Effector CD8-positive, alpha-beta T cell (primary cell): Measurements from ENCODE around the gene TAF11L5.
"Not testable (repeated sequence)": the region's sequence is repeated elsewhere in the genome, so short reads cannot be mapped to it uniquely, and the experiment has no call there.

ENCODE experiments used
- DNase-seq: peaks from one replicate; lab custom pipeline; 2025; lab: John Stamatoyannopoulos, UW
- total RNA-seq, 4 experiments: gene quantifications; one replicate each; lab custom pipeline; 2026; lab: John Stamatoyannopoulos, UW

The TAF11L5 gene
- total RNA-seq, result 0 reads per million in 4 experiments

DNA sequence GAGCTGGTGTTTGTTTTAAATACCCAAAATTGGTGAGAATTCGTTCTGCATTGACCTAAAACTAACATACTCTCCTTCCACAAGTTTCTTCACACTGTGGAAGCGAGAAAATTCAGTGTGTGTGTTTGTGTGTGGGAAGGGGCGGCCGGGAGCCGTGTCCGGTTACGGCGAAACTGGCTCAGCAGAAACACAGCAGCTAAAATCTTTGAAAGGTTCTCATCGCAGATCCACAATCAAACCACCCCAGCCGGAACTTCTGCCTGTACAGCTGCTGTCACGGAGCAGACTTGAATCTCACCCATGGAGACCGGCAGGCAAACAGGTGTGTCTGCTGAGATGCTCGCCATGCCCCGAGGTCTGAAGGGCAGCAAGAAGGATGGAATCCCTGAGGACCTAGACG lies at the start of gene TAF11L5:
TAF11L5 (plus strand) TSS at position 301 of the 400 bp plus-strand sequence.
- DNase-seq, result not testable (repeated sequence)

DNA sequence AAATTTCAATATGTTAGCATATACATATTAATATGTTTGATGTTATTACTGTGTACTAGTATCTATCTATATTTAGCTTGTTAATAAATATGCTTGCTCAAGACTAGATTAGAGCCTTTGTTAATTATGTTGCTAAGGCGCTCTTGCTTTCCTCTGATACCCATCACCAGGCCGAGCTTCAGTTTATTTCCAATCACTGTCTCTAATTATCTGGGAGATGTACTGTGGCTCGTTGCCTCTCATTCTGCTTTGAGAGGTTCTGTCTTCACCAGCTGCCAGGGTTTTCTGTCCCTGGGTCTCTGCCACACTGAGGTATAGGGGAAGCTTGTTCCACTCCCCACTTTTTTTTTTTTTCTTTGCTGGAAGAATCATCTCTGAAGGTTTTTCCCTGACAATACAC lies 48.0 kb upstream of the TAF11L5 start:
- DNase-seq, result no peak

- DNase-seq, result no peak
Measured at GRCh38 chr5:17477573-17478265, 47.3 kb upstream of the TAF11L5 start.

DNA sequence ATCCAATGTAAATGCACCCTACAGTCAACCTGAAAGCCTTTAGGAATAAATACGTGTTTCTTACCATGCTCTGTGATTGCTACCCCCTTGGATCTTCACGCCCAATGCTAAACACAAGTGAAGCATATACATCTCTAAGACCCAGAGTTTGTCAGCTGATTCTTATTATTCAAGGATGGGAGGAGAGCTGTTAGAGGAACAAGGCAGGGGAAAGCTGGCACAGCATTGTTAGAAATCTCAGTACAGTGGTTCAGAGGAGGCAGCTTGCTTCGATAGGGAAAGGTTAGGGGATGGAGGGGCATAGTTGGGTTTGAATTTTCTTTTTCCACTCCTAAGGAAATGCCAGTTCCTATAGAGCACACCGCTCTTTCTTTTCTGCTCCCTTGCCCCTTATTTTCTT lies 43.7 kb upstream of the TAF11L5 start:
- no peak for DNase-seq

DNA sequence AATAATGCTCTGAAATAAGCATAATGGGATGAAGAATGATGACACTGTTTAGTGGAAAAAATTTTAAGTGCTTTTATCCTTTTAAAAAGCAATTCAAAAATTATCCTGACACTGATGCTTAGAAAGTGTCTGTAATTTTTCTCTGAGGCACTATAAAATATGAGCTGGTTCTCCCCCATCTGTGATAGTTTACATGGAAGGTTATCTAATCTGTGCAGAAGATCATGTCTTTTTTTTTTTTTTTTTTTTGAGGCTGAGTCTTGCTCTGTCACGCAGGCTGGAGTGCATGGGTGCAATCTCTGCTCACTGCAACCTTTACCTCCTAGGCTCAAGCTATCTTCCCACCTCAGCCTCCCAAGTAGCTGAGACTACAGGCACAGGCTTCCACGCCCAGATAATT lies 42.2 kb upstream of the TAF11L5 start:
- no peak for DNase-seq

- not testable (repeated sequence) for DNase-seq
Measured at GRCh38 chr5:17486464-17487173, 38.4 kb upstream of the TAF11L5 start.

- no peak for DNase-seq
Measured at GRCh38 chr5:17487174-17487512, 37.9 kb upstream of the TAF11L5 start.

GRCh38 chr5:17491257-17491656 lies 33.8 kb upstream of the TAF11L5 start:
- not testable (repeated sequence) for DNase-seq

DNA sequence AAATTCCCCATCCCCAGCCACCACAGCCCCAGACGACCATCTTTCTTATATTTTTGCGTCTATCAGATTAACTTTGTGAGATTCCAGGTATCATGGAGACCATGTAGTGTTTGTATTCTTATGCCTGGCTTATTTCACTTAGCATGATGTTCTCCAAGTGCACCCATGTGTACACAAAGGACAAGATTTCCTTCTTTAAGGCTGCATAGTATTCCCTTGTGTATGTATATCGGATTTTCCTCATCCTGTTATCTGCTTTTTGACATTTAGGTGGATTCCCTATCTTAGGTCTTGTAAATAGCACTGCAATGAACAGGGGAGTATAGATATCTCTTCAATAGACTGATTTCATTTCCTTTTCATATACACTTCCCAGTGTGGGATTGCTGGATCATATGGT lies 32.3 kb upstream of the TAF11L5 start:
- no peak for DNase-seq

- no peak for DNase-seq
Measured at GRCh38 chr5:17497446-17497845, 27.6 kb upstream of the TAF11L5 start.

- not testable (repeated sequence) for DNase-seq
Measured at GRCh38 chr5:17497931-17498330, 27.1 kb upstream of the TAF11L5 start, which contains the start of gene TAF11L2. Gene TAF11L2 (plus strand): TSS chr5:17498231.

GRCh38 chr5:17511775-17512325 lies 13.2 kb upstream of the TAF11L5 start:
- DNase-seq, result no peak

DNA sequence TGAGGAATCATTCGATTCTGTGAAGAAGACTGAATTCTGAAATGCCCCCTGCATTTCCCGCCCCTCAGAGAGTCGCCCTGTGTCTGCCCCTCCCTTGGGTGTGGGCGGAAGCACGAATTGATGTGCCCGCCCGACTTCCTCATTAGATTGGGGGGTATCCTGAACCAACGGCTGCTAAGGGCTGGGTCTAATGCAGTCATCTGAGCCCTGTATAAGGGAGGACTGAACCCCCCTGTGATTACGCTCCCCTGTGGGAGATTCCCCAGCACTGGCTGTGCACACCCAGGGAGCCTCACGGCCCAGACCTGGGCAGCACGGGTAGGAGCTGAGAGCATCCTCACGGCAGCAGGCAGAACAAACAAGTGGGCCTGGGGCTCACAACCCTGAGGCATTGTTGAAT lies 7.5 kb upstream of the TAF11L5 start:
- DNase-seq, result not testable (repeated sequence)

GRCh38 chr5:17518067-17518466 lies 7.0 kb upstream of the TAF11L5 start, which contains the start of gene TAF11L3:
Gene TAF11L3 (plus strand): TSS chr5:17518367.
- not testable (repeated sequence) for DNase-seq

DNA sequence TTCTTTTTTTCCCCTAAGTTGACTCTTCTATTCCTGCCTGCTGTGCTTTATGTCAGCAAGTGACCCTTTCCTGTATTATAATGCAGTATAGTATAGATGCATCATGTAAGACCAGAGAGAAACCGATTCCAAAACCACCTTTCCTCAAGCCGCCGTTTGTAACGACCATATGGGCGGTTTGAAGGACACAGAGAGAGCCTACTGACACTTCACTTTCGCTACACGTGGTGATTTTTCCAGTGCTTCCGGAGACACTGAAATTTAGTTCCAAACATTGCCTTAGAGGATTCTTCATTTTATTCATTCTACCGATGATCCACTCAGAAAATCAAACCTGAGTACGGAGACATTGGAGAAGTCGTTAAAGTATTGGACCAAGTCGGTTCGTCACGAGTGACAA lies 5.5 kb upstream of the TAF11L5 start:
- DNase-seq, result not testable (repeated sequence)

GRCh38 chr5:17521501-17521900 lies 3.5 kb upstream of the TAF11L5 start, which contains the start of gene TAF11L4:
Gene TAF11L4 (plus strand): TSS chr5:17521801.
- DNase-seq, result not testable (repeated sequence)

DNA sequence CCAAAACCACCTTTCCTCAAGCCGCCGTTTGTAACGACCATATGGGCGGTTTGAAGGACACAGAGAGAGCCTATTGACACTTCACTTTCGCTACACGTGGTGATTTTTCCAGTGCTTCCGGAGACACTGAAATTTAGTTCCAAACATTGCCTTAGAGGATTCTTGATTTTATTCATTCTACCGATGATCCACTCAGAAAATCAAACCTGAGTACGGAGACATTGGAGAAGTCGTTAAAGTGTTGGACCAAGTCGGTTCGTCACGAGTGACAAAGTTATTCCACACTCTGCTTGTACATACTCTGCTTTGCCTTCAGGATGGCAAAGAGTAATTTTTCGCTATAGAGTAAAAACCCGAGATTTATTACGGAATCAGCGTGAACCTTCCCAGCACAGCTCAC lies 1.5 kb downstream of the TAF11L5 start:
- not testable (repeated sequence) for DNase-seq

- DNase-seq, result not testable (repeated sequence)
Measured at GRCh38 chr5:17528369-17528768, 3.3 kb downstream of the TAF11L5 start, which contains the start of gene TAF11L6. Gene TAF11L6 (plus strand): TSS chr5:17528669.
